Keratinocyte (primary cell): Measurements from ENCODE around the gene SLAIN1. TPM values are rescaled to one million over a fixed set of nuclear protein-coding genes. Genes with fewer than 3 reads are reported as not detected.

Source experiments
- DNase-seq: peaks from one replicate; pipeline ENCODE4 v3.0.0-alpha.2; 2011; ENCODE audit warnings: low read depth, missing footprints, low spot score
- FAIRE-seq: peaks from 2 replicates; lab custom pipeline; 2011; peaks lifted over from hg19 to GRCh38; lab: Jason Lieb, UNC
- H2AFZ ChIP-seq: 2 replicates; pipeline ENCODE4 v1.6.0; 2012; ENCODE audit warnings: low read length, control low read depth, inconsistent platforms; ENCODE audit not compliant: control insufficient read depth
- H3K27ac ChIP-seq: 2 replicates; pipeline ENCODE4 v1.5.1; 2011; ENCODE audit warnings: low read length; ENCODE audit not compliant: control insufficient read depth, insufficient read depth
- H3K27me3 ChIP-seq: 3 replicates; pipeline ENCODE4 v1.6.0; 2011; ENCODE audit warnings: low read length; ENCODE audit not compliant: control insufficient read depth, insufficient read depth; ENCODE audit errors: extremely low read depth
- H3K36me3 ChIP-seq, 2 experiments: 2 replicates in 1 of 2; 3 replicates in 1 of 2; pipeline ENCODE4 v1.5.1; 2011; ENCODE audit warnings: low read length in 2 of 2, mild to moderate bottlenecking in 1 of 2; ENCODE audit not compliant: control insufficient read depth in 2 of 2, insufficient read depth in 2 of 2; ENCODE audit errors: extremely low read depth in 1 of 2
- H3K4me1 ChIP-seq: 3 replicates; pipeline ENCODE4 v1.5.1; 2011; ENCODE audit warnings: low read length; ENCODE audit not compliant: control insufficient read depth, insufficient read depth; ENCODE audit errors: extremely low read depth
- H3K4me2 ChIP-seq: 3 replicates; pipeline ENCODE4 v1.6.0; 2011; ENCODE audit warnings: low read depth, low read length; ENCODE audit not compliant: control insufficient read depth, insufficient read depth; ENCODE audit errors: extremely low read depth
- H3K4me3 ChIP-seq, 3 experiments: fragments of 200-600 bp in 1 of 3; sonication (generic) in 1 of 3; 2 replicates in 2 of 3; 3 replicates in 1 of 3; pipeline ENCODE4 v1.5.1; 2011 to 2016; ENCODE audit warnings: low read length in 3 of 3, mild to moderate bottlenecking in 3 of 3, control low read depth in 2 of 3, inconsistent platforms in 1 of 3, low read depth in 1 of 3, mixed read lengths in 1 of 3, mixed run types in 1 of 3, moderate library complexity in 1 of 3; ENCODE audit not compliant: control insufficient read depth in 2 of 3, insufficient read depth in 2 of 3; ENCODE audit errors: extremely low read depth in 1 of 3
- H3K79me2 ChIP-seq: 2 replicates; pipeline ENCODE4 v1.6.0; 2012; ENCODE audit warnings: low read length; ENCODE audit not compliant: control insufficient read depth, insufficient read depth
- H3K9ac ChIP-seq: 3 replicates; pipeline ENCODE4 v1.6.0; 2011; ENCODE audit warnings: low read length; ENCODE audit not compliant: control insufficient read depth, insufficient read depth; ENCODE audit errors: extremely low read depth
- H3K9me1 ChIP-seq: 3 replicates; pipeline ENCODE4 v1.6.0; 2011; ENCODE audit warnings: low read length; ENCODE audit not compliant: control insufficient read depth, insufficient read depth; ENCODE audit errors: extremely low read depth
- H3K9me3 ChIP-seq: 2 replicates; pipeline ENCODE4 v1.5.1; 2012; ENCODE audit warnings: low read depth, low read length; ENCODE audit not compliant: control insufficient read depth
- H4K20me1 ChIP-seq: 3 replicates; pipeline ENCODE4 v1.6.0; 2011; ENCODE audit warnings: low read length; ENCODE audit not compliant: control insufficient read depth, insufficient read depth; ENCODE audit errors: extremely low read depth
- CTCF ChIP-seq, 3 experiments: IDR thresholded peaks in 1 of 3; conservative IDR thresholded peaks in 1 of 3; optimal IDR thresholded peaks in 1 of 3; 2 replicates in 2 of 3; 3 replicates in 1 of 3; pipeline versions ENCODE3 to v1.5.1; 2011; ENCODE audit warnings: low read length in 3 of 3, mild to moderate bottlenecking in 3 of 3, moderate library complexity in 2 of 3, control low read depth in 1 of 3, inconsistent platforms in 1 of 3; ENCODE audit not compliant: insufficient read depth in 2 of 3; ENCODE audit errors: extremely low read depth in 1 of 3
- EZH2 ChIP-seq: IDR thresholded peaks from one replicate; pipeline ENCODE4 v1.6.1; 2012; ENCODE audit warnings: inconsistent platforms, mild to moderate bottlenecking, low read length, moderate library complexity
- dilution Hi-C: fragments of 300-500 bp; cut with MboI; formaldehyde crosslinking; loops from one replicate; pipeline ENCODE4 v1.7.0; 2020; ENCODE audit warnings: low sequenced_read_pairs; ENCODE audit not compliant: extremely low pct_ligation_motif_present
- polyA plus RNA-seq, 5 experiments: library from polyadenylated mRNA; depleted of rRNA in 3 of 5; stranded (reverse) in 3 of 5; stranded (forward) in 1 of 5; unstranded in 1 of 5; fragments of >200 nt; gene quantifications; 1 replicate in 1 of 5; 2 replicates in 3 of 5; 3 replicates in 1 of 5; pipeline versions ENCODE4 v1.2.1 to v1.2.3, GENCODE V29; 2011 to 2012; ENCODE audit warnings: missing spikeins in 2 of 5, low read depth in 1 of 5, low replicate concordance in 1 of 5

The SLAIN1 gene
- polyA plus RNA-seq, 1 donor (not counting 4 experiments of a cell fraction or from before 2014, with no cell fraction given): not detected

DNA sequence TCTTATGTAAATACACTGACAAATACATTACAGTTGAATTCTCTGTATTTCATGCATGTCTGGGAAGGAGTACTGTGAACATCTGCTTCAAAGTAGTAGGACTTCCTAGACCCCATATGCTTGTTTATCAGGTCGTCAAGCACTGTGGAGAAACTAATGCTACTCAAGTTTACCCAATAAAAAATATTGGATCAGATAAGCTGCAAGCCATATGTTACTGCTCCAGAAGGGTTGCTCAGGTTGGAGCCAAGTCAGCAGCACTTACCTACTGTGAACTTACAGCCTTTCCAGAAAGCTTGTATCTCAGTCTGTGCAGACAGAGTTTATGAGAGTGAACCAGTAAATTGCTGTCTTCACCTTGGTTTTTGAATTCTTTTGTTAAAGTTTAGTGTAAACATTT lies 36.2 kb downstream of the SLAIN1 start:
- H3K79me2 ChIP-seq: no peaks in the 10 kb centered on the region
- DNase-seq: no peak
- H3K4me2 ChIP-seq: no peak overlapping the region
- H3K4me1 ChIP-seq: no peaks in the 10 kb centered on the region
- no peaks in the 10 kb centered on the region for H3K9me3 ChIP-seq
- FAIRE-seq: no peak
- H3K27me3 ChIP-seq: no peaks in the 10 kb centered on the region
- H3K36me3 ChIP-seq: no peaks in the 10 kb centered on the region
- H3K9ac ChIP-seq: no peak overlapping the region
- H3K4me3 ChIP-seq: no peak overlapping the region
- H2AFZ ChIP-seq: no peak overlapping the region
- dilution Hi-C loops: no loop called here
- no peak for TF ChIP-seq CTCF (optimal IDR thresholded peaks at IDR 0.05 in 1 of 3, IDR thresholded peaks at IDR 0.05 in 1 of 3, conservative IDR thresholded peaks at IDR 0.05 in 1 of 3; ENCODE audit: extremely low read depth in 1 of 3, insufficient read depth in 2 of 3, low read length in 3 of 3)
- TF ChIP-seq EZH2: no peak
- no peak overlapping the region for H3K27ac ChIP-seq
- no peaks in the 10 kb centered on the region for H3K9me1 ChIP-seq
- no peaks in the 10 kb centered on the region for H4K20me1 ChIP-seq

DNA sequence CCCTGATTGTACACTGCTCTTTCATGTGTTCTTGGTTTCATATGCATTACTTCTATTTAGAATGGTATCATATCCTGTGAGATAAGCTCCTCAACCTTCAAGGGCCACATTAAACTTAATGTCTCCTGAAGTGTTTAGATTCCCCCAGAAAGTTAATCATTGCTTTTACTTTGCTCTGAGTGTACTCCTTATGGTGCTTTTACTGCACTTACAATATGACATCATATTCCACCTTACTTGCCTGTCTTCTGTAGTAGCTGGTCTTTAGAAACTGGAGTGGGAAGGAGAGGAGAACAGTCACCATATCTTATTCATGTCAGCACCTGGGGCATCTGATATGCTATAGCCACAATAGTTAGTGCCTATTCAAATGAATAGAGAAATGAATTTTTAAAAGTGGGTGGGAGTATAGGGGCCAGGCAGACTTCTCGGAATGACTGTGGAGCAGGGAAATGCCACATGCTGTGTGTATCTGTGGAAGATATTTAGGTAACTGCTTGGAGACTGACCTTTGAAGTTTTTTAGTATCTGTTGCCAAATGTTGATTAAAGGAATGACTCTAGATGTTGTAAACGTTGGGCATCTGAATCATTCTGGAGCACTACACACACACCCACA lies 40.2 kb downstream of the SLAIN1 start:
- no peak overlapping the region for H3K9ac ChIP-seq
- dilution Hi-C loops: no loop called here
- FAIRE-seq: no peak

More for the DNA sequence above, 40.2 kb downstream of the SLAIN1 start:
- no peak overlapping the region for H3K4me2 ChIP-seq
- H3K4me1 ChIP-seq: no peaks in the 10 kb centered on the region
- no peaks in the 10 kb centered on the region for H3K9me1 ChIP-seq
- H4K20me1 ChIP-seq: no peaks in the 10 kb centered on the region
- no peaks in the 10 kb centered on the region for H3K36me3 ChIP-seq
- no peak for DNase-seq
- no peaks in the 10 kb centered on the region for H3K9me3 ChIP-seq
- no peaks in the 10 kb centered on the region for H3K79me2 ChIP-seq
- peaks cover 3% of the 10 kb centered on the region for H3K27me3 ChIP-seq
- H2AFZ ChIP-seq: no peak overlapping the region
- TF ChIP-seq CTCF (optimal IDR thresholded peaks at IDR 0.05 in 1 of 3, IDR thresholded peaks at IDR 0.05 in 1 of 3, conservative IDR thresholded peaks at IDR 0.05 in 1 of 3; ENCODE audit: extremely low read depth in 1 of 3, insufficient read depth in 2 of 3, low read length in 3 of 3) (no peak), EZH2 (no peak)
- H3K27ac ChIP-seq: no peak overlapping the region
- no peak overlapping the region for H3K4me3 ChIP-seq
